Stimulated activated naive CD8-positive, alpha-beta T cell treated with anti-CD3 and anti-CD28 coated beads, Interleukin-15, amount 100 ng/mL, for 72 hours (primary cell): ENCODE results near the gene BPTF.
"Not testable (repeated sequence)": the region's sequence is repeated elsewhere in the genome, so short reads cannot be mapped to it uniquely, and the experiment has no call there.

Source experiments
- ATAC-seq: fragments of 150-1000 bp; cut with Tn5 transposase; 2 replicates; pipeline ENCODE4 v1.10.0; 2021; ENCODE audit warnings: mild to moderate bottlenecking, moderate library complexity
- DNase-seq, 2 donors: peaks; one replicate each; pipeline ENCODE4 v3.0.0; 2021 to 2022
- H3K27ac Mint-ChIP-seq, 2 donors: one replicate each; pipeline ENCODE4 v1.8.0; 2022; ENCODE audit warnings: mild to moderate bottlenecking in 2 of 2, mixed read lengths in 2 of 2, moderate library complexity in 2 of 2
- H3K27me3 Mint-ChIP-seq: one replicate; pipeline ENCODE4 v1.8.0; 2022; ENCODE audit warnings: mixed read lengths
- H3K4me1 Mint-ChIP-seq: one replicate; pipeline ENCODE4 v1.8.0; 2022; ENCODE audit warnings: mild to moderate bottlenecking, mixed read lengths
- H3K4me3 Mint-ChIP-seq, 2 donors: one replicate each; pipeline ENCODE4 v1.8.0; 2022; ENCODE audit warnings: mild to moderate bottlenecking in 2 of 2, mixed read lengths in 2 of 2, moderate library complexity in 1 of 2
- H3K9me3 Mint-ChIP-seq, 2 donors: one replicate each; pipeline ENCODE4 v1.8.0; 2022; ENCODE audit warnings: mixed read lengths in 2 of 2

BPTF gene, protein sequence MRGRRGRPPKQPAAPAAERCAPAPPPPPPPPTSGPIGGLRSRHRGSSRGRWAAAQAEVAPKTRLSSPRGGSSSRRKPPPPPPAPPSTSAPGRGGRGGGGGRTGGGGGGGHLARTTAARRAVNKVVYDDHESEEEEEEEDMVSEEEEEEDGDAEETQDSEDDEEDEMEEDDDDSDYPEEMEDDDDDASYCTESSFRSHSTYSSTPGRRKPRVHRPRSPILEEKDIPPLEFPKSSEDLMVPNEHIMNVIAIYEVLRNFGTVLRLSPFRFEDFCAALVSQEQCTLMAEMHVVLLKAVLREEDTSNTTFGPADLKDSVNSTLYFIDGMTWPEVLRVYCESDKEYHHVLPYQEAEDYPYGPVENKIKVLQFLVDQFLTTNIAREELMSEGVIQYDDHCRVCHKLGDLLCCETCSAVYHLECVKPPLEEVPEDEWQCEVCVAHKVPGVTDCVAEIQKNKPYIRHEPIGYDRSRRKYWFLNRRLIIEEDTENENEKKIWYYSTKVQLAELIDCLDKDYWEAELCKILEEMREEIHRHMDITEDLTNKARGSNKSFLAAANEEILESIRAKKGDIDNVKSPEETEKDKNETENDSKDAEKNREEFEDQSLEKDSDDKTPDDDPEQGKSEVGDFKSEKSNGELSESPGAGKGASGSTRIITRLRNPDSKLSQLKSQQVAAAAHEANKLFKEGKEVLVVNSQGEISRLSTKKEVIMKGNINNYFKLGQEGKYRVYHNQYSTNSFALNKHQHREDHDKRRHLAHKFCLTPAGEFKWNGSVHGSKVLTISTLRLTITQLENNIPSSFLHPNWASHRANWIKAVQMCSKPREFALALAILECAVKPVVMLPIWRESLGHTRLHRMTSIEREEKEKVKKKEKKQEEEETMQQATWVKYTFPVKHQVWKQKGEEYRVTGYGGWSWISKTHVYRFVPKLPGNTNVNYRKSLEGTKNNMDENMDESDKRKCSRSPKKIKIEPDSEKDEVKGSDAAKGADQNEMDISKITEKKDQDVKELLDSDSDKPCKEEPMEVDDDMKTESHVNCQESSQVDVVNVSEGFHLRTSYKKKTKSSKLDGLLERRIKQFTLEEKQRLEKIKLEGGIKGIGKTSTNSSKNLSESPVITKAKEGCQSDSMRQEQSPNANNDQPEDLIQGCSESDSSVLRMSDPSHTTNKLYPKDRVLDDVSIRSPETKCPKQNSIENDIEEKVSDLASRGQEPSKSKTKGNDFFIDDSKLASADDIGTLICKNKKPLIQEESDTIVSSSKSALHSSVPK (N-terminal part only)

DNA sequence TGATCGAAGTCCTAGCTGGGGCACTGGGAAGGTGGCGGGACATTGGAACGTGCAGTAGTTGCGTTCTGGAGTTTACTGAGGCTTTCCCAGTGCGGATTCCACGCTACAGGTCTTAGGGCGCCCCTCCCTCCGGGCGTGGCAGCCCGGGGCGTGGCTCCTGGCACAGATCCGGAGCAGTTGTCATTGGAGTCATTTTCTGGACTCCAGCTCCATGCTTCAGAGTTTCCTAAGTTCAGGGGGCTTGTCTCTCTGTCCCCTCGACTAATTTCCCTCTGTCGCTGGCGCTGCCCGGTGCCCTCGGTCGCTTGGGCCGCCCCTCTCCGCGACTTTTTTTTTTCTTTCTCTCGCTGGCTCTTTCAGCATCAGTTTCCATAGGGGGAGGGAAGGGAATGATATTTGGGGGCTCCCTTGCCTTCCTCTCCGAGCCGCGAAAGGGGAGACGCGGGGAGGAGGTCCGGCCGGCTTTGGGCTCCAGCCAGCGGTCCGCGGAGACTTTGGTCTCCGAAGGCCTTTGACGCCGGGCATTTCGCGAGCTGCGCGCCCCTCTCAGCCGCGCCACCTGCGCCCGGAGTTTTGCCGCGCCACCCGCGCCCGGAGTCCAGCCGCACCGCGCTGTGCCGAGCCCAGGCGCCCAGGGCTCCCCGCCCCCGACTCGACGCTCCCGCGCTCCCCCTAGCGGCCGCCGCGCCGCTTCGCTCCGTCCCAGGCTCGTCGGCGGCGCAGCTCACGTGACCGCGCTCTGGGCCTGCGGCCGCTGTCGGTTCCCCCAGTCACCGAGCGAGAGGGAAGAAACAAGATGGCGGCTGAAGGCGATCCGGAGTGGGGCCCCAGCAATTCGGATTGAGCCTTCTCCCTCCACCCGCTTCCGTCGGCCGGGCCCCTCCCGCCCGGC, at the start of gene BPTF:
BPTF (plus strand) TSS at position 769 of the 892 bp plus-strand sequence. CDS start 222 bp downstream, outside the sequence.
- ATAC-seq (peak; percentile 91), DNase-seq (peak; percentile 93 to 94)
- no peaks in the 10 kb centered on the region for H3K9me3 Mint-ChIP-seq
- H3K4me3 Mint-ChIP-seq, result peak within 1 kb of the TSS; percentile 91 to 93
- H3K27me3 Mint-ChIP-seq, result peaks cover 2% of the 10 kb centered on the region
- peaks cover 24% of the 10 kb centered on the region for H3K4me1 Mint-ChIP-seq
- H3K27ac Mint-ChIP-seq, result peak within 1 kb of the TSS; percentile 94 to 96

DNA sequence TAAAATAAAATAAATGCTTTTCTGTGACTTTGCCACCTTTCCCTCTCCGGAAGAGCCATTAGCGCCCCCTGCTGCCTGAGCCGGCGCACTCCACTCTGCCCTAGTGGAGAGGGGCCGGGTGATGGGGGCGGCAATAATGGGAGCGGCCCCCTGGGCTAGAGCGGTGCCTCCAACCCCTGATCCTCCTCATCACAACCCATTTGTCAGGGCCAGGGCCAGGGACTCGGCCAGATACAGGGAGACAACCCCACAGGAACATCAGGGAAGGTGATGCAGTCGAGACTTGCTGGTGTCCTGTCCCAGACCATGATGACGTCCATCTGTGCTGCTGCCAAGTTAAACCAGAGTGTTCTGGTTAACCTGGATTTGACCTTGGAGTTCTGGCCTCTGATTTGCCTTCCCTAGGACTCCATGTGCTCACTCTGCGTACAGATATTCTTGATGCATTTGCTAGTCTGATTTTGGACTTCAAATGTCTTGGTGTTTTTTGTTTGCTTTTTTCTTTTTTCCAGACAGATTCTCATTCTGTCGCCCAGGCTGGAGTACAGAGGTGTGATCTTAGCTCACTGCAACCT, 46.1 kb upstream of the BPTF start:
- Mint-ChIP-seq H3K9me3 (no peaks in the 10 kb centered on the region), H3K27me3 (no peaks in the 10 kb centered on the region), H3K27ac (no peak overlapping the region), H3K4me1 (no peaks in the 10 kb centered on the region), H3K4me3 (no peak overlapping the region)
- ATAC-seq (peak; percentile 75), DNase-seq (peak; percentile 28 to 37)

DNA sequence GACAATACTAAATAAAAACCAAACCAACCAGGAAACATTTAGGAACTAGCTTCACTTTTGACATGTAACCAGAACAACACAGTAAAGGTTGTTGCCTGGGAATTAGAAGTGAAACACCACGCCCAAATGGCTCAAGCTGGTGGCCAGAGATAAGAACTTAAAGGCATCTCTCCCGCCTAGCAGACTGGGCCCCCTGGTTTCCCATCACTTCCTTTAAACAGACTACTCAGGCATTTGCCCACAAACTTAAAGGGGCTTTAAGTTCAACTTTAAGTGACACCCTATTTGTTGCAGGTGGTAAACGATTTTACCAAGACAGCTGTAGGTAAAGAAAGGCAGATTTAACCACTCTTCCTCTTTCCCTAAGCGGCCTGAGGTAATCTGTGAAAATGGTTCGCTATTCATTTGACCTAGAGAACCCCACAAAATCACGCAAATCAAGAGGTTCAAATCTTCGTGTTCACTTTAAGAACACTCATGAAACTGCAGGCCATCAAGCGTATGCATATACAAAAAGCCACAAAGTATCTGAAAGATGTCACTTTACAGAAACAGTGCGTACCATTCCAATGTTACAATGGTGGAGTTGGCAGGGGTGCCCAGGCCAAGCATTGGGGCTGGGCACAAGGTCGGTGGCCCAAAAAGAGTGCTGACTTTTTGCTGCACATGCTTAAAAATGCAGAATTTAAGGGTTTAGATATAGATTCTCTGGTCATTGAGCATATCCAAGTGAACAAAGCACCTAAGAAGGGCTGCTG, 40.8 kb upstream of the BPTF start:
- Mint-ChIP-seq H3K27me3 (peaks cover 16% of the 10 kb centered on the region), H3K4me1 (no peaks in the 10 kb centered on the region)
- no peak for ATAC-seq

DNA sequence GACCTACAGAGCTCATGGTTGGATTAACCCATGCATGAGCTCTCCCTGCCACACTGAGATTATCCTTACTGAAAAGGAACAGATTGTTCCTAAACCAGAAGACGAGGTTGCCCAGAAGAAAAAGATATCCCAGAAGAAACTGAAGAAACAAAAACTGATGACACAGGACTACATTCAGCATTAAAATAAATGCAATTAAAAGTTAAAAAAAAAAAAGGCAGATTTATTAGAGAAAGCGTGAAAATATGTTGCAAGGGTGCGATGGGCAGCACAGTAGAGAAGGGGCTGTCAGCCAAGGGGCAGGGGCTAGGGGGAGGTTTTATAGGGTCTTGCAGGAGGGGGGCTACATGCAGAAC, 40.2 kb upstream of the BPTF start:
- no peak overlapping the region for H3K4me3 Mint-ChIP-seq
- no peak for ATAC-seq
- peaks cover 20% of the 10 kb centered on the region for H3K27me3 Mint-ChIP-seq
- H3K4me1 Mint-ChIP-seq, result no peaks in the 10 kb centered on the region
- no peaks in the 10 kb centered on the region for H3K9me3 Mint-ChIP-seq
- no peak for DNase-seq
- H3K27ac Mint-ChIP-seq, result peak overlapping the region in 1 of 2 donors; percentile 8

More for the DNA sequence above, 40.8 kb upstream of the BPTF start:
- DNase-seq, result no peak
- H3K4me3 Mint-ChIP-seq, result no peak overlapping the region
- H3K27ac Mint-ChIP-seq, result no peak overlapping the region
- H3K9me3 Mint-ChIP-seq, result no peaks in the 10 kb centered on the region

DNA sequence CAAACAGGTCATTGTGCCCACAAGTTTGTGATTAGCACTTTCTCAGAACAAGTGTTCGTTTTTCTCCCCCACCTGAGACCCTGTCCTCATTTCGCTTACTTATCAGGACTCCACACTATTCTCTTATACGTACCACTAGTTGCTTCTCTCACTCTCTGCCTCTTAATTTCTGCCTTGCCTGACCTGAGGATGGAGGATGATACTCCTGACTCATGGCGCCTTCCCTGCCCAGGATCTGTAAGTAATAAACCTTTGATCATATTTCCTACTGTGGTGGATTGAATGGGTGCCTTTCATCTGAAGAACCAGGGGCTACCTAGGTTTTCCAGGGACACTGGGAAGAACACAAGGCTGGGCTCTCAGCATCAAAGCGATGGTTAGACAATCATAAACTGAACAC, 39.8 kb upstream of the BPTF start:
- H3K4me1 Mint-ChIP-seq, result no peaks in the 10 kb centered on the region
- no peak overlapping the region for H3K4me3 Mint-ChIP-seq
- H3K9me3 Mint-ChIP-seq, result no peaks in the 10 kb centered on the region
- peaks cover 20% of the 10 kb centered on the region for H3K27me3 Mint-ChIP-seq
- DNase-seq (no peak), ATAC-seq (no peak)
- H3K27ac Mint-ChIP-seq, result no peak overlapping the region

DNA sequence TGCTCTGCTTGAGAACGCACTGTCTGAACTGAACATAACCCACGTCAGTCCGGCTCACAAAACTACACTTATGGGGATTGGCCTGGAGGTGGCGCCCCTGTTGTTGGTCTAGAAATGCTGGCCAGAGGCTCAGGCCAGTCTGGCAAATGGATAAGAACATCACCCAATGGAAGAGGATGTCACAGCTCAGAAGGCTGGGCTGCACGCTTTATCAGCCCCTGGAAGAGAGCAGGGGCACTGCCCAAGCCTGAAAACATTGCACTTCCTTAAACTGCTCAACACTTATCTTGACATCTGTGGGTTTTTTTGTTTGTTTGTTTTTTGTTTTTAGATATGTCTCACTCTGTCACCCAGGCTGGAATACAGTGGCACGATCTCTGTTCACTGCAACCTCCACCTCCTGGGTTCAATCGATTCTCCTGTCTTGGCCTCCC, 24.8 kb upstream of the BPTF start:
- no peak overlapping the region for H3K27ac Mint-ChIP-seq
- H3K27me3 Mint-ChIP-seq, result no peaks in the 10 kb centered on the region
- DNase-seq, result peak; percentile 51 to 70
- no peaks in the 10 kb centered on the region for H3K9me3 Mint-ChIP-seq
- no peaks in the 10 kb centered on the region for H3K4me1 Mint-ChIP-seq
- H3K4me3 Mint-ChIP-seq, result no peak overlapping the region
- ATAC-seq, result peak; percentile 94

DNA sequence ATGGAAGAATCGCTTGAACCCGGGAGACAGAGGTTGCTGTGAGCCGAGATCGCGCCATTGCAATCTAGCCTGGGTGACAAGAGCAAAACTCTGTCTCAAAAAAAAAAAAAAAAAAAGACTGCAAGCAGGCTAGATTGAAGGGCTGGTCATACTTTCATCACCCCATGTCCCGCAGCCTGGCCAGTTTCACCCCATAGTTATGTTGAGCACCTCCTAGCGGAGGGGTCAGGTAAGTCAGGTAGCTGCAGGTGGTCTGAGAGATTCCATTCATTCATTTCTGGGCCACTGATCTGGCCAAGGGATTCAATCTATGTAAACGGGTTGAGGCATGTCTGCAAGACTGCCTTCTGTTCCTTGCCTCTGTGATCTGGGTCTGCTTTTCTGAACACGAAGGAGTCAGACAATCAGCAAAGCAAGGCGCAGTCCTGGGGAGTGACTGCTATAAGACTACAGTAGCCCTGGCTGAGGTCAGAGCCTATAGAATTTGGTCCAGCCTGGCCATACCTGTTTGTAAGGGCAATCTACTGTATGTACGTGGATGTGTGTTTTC, 23.6 kb upstream of the BPTF start:
- Mint-ChIP-seq H3K27me3 (no peaks in the 10 kb centered on the region), H3K4me1 (no peaks in the 10 kb centered on the region), H3K27ac (peak overlapping the region; percentile 14 to 51), H3K4me3 (no peak overlapping the region), H3K9me3 (no peaks in the 10 kb centered on the region)
- no peak for DNase-seq
- ATAC-seq, result no peak

DNA sequence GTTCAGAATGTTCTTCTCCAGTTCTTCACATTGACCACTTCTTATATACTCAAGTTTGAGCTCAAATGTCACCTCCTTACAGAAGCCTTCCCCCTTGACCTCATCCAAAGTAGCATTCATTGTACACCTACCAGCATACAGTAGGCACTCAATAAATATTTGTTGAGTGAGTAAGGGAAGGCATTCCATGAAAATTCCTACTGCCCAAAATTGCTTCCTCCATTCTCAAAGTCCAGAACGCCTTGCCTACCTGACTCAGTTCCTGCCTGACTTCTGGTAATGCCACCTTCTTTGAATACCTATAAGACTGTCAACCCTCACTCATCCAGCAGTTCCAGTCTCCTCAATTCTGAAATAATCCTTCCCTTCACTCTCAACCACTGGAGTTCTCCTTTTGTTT, 14.8 kb upstream of the BPTF start:
- DNase-seq (no peak), ATAC-seq (no peak)
- peaks cover 21% of the 10 kb centered on the region for H3K27me3 Mint-ChIP-seq
- H3K4me3 Mint-ChIP-seq, result no peak overlapping the region
- no peak overlapping the region for H3K27ac Mint-ChIP-seq
- no peaks in the 10 kb centered on the region for H3K4me1 Mint-ChIP-seq
- H3K9me3 Mint-ChIP-seq, result no peaks in the 10 kb centered on the region

DNA sequence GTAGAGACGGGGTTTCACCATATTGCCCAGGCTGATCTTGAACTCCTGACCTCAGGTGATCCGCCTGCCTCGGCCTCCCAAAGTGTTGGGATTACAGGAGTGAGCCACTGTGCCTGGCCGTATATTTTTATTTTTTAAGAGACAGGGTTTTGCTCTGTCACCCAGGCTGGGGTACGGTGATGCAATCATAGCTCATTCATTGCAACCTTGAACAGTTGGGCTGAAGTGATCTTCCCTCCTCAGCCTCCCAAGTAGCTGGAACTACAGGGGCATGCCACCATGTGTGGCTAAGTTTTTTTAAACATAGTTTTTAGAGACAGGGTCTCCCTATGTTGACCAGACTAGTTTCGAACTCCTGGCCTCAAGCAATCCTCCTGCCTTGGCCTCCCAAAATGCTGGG, 12.9 kb upstream of the BPTF start:
- DNase-seq, H3K9me3 Mint-ChIP-seq, ATAC-seq, H3K27ac Mint-ChIP-seq, H3K4me3 Mint-ChIP-seq, H3K4me1 Mint-ChIP-seq: not testable (repeated sequence)
- H3K27me3 Mint-ChIP-seq, result peaks cover 25% of the 10 kb centered on the region

DNA sequence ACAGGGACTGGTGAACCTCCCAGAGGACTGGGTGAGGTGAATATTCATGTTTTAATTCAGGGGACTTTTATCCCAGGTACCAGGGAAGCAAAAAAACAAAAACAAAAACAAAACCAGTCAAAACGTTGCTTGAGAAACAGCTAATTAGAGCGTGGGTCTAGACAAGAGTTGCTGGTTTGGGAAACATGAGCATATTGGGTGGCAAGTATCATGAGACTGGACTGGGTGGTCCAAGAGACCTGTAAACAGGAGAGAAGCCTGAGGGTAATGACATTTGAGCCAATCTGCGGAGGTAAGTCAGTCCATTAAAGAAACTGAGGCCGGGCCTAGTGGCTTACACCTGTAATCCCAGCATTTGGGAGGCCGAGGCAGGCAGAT, 11.5 kb upstream of the BPTF start:
- no peak overlapping the region for H3K27ac Mint-ChIP-seq
- no peaks in the 10 kb centered on the region for H3K4me1 Mint-ChIP-seq
- DNase-seq (no peak), ATAC-seq (no peak)
- H3K4me3 Mint-ChIP-seq, result no peak overlapping the region
- H3K27me3 Mint-ChIP-seq, result peaks cover 25% of the 10 kb centered on the region
- no peaks in the 10 kb centered on the region for H3K9me3 Mint-ChIP-seq

DNA sequence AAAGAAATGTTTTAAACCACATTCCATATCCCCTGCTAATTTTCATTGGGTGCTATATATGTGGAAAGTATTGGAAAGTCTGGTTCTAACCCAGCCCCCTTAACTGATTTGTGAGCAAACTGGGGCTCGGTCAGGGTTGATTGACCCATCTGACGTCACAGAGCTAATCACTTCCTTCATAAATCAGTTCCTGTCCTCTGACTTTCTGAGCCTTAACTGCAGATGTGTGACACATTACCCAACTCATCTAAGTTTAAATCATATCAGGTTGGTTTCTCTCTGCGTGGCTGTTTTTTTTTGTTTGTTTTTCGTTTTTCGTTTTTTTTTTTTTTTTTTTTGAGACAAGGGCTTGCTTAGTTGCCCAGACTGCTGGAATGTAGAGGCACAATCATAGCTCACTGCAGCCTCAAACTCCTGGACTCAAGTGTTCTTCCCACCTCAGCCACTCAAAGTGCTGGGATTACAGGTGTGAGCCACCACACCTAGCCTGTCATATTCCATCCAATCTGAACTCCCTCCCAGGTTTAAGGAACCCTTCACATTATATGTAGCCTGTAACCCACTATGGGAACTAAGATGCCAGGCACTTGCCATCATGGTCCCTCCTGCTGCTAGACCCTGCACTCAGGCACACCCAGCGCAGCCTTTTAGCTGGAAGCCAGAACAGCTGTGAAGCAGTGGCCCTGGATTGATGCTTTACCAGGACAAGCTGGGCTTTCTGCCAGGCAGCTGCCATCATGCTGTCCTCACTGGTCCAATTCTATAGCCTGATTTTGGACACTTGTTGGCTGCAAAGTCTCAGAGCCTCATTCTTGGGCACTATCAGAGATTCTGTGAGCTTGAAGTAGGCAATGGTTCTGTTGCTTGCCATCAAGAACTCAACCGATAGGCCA, 6.9 kb upstream of the BPTF start:
- H3K9me3 Mint-ChIP-seq, result no peaks in the 10 kb centered on the region
- no peak for ATAC-seq
- no peak overlapping the region for H3K27ac Mint-ChIP-seq
- no peaks in the 10 kb centered on the region for H3K4me1 Mint-ChIP-seq
- H3K27me3 Mint-ChIP-seq, result peaks cover 34% of the 10 kb centered on the region
- no peak overlapping the region for H3K4me3 Mint-ChIP-seq
- no peak for DNase-seq

DNA sequence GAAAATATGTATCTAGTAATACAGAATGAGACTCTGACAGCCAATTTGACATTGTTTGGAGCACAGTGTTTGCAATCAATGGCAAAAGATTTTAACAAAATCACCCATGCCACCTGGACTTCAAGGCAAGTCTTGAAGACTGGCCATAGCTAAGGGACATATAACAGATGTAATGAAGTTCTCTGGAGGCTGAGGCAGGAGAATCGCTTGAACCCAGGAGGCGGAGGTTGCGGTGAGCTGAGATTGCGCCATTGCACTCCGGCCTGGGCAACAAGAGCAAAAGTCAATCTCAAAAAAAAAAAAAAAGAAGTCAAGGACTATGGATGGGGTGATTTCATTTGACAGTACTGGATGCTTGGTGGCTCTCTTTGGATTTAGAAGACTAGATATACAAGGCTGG, 5.6 kb upstream of the BPTF start:
- H3K27me3 Mint-ChIP-seq, result peaks cover 21% of the 10 kb centered on the region
- H3K27ac Mint-ChIP-seq, result no peak overlapping the region

DNA sequence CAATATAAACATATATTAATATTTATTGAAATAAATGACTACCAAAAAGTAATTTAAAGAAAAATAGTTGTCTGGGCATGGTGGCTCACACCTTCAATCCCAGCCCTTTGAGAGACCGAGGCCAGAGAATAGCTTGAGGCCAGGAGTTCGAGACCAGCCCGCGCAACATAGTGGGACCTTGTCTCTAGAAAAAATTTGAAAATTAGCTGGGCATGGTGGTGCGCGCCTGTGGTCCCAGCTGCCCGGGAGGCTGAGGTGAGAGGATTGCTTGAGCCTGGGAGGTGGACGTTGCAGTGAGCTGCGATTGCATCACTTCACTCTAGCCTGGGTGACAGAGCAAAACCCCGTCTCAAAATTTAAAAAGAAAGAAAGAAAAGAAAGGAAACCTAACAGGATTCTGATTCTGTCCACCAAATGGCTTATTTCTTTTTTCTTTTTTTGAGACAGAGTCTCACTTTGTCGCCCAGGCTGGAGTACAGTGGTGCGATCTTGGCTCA, 3.4 kb upstream of the BPTF start:
- ATAC-seq (no peak), DNase-seq (no peak)
- Mint-ChIP-seq H3K27ac (no peak overlapping the region), H3K4me3 (no peak overlapping the region), H3K9me3 (no peaks in the 10 kb centered on the region), H3K27me3 (peaks cover 9% of the 10 kb centered on the region), H3K4me1 (peaks cover 6% of the 10 kb centered on the region)

More for the DNA sequence above, 5.6 kb upstream of the BPTF start:
- ATAC-seq (no peak), DNase-seq (no peak)
- peaks cover 6% of the 10 kb centered on the region for H3K4me1 Mint-ChIP-seq
- no peak overlapping the region for H3K4me3 Mint-ChIP-seq
- no peaks in the 10 kb centered on the region for H3K9me3 Mint-ChIP-seq
